ENCODE data around the gene MAPK14. TPM values are rescaled to one million over a fixed set of nuclear protein-coding genes. Genes with fewer than 3 reads are reported as not detected.
A peak's percentile ranks its signal among the peaks of the same experiment; 100 is the strongest.

MAPK14 gene
- total RNA-seq, 1 experiment from 2014 or later: 56.8 TPM

GRCh38 chr6:36150283-36150682 is 122.7 kb downstream of the MAPK14 start:
- BruUV-seq (replicated peaks): no TSS peak
- TF ChIP-seq CTCF (conservative IDR thresholded peaks at IDR 0.05; ENCODE audit: low read depth, low read length): no peak
- Histone ChIP-seq H3K36me3 (ENCODE audit: low read depth, low read length) (no peaks in the 10 kb centered on the region), H3K79me2 (ENCODE audit: low read length) (no peaks in the 10 kb centered on the region), H3K27ac (ENCODE audit: low read length) (no peak overlapping the region), H3K27me3 (ENCODE audit: low read length) (no peaks in the 10 kb centered on the region), H3K4me3 (ENCODE audit: low read length) (no peak overlapping the region), H3K9ac (ENCODE audit: low read length) (no peak overlapping the region), H3K4me1 (ENCODE audit: insufficient read depth, low read length) (peaks cover 17% of the 10 kb centered on the region), H3F3A (ENCODE audit: low read length, unreplicated experiment) (no peaks in the 10 kb centered on the region), H3K9me2 (replicated peaks; ENCODE audit: low read length) (no peaks in the 10 kb centered on the region), H3K4me2 (ENCODE audit: low read length) (no peak overlapping the region), H4K20me1 (ENCODE audit: low read length) (no peaks in the 10 kb centered on the region), H2AFZ (ENCODE audit: low read length) (no peak overlapping the region), H3K9me3 (ENCODE audit: low read length) (0 out of 2 replicates have a peak, but pooled peaks cover 1% of the 10 kb centered on the region)
- ATAC-seq (no peak), DNase-seq (no peak)
- CTCF ChIA-PET: no interaction called here
- intact Hi-C loops (cut with micrococcal nuclease): no loop called here
- POLR2A ChIA-PET (ENCODE audit: unreplicated experiment): no interaction called here

GRCh38 chr6:36154286-36154685 is 126.7 kb downstream of the MAPK14 start:
- DNase-seq (peak; percentile 93), ATAC-seq (peak; percentile 80)
- no TSS peak for BruUV-seq (replicated peaks)
- Histone ChIP-seq H3K4me3 (ENCODE audit: low read length) (no peak overlapping the region; the same call in 1 of the 2 replicates), H4K20me1 (ENCODE audit: low read length) (no peaks in the 10 kb centered on the region), H3K36me3 (ENCODE audit: low read depth, low read length) (no peaks in the 10 kb centered on the region), H3K9ac (ENCODE audit: low read length) (no peak overlapping the region), H3K27ac (ENCODE audit: low read length) (peak overlapping the region; percentile 12), H3F3A (ENCODE audit: low read length, unreplicated experiment) (no peaks in the 10 kb centered on the region), H3K4me2 (ENCODE audit: low read length) (peak overlapping the region; percentile 50), H3K9me2 (replicated peaks; ENCODE audit: low read length) (no peaks in the 10 kb centered on the region), H2AFZ (ENCODE audit: low read length) (peak overlapping the region; percentile 31; the same call in 1 of the 2 replicates), H3K27me3 (ENCODE audit: low read length) (no peaks in the 10 kb centered on the region), H3K4me1 (ENCODE audit: insufficient read depth, low read length) (peaks cover 17% of the 10 kb centered on the region), H3K79me2 (ENCODE audit: low read length) (no peaks in the 10 kb centered on the region), H3K9me3 (ENCODE audit: low read length) (0 out of 2 replicates have a peak, but pooled peaks cover 5% of the 10 kb centered on the region)
- intact Hi-C loops (cut with micrococcal nuclease): no loop called here
- TF ChIP-seq EZH2 (IDR thresholded peaks at IDR 0.05; ENCODE audit: low read length, unreplicated experiment) (no peak), CTCF (conservative IDR thresholded peaks at IDR 0.05; ENCODE audit: low read depth, low read length) (no peak), EZH2phosphoT487 (IDR thresholded peaks at IDR 0.05; ENCODE audit: borderline replicate concordance, low read length) (no peak)
- POLR2A ChIA-PET (ENCODE audit: unreplicated experiment): no interaction called here
- CTCF ChIA-PET: no interaction called here

GRCh38 chr6:36155662-36156061 is 128.1 kb downstream of the MAPK14 start:
- Histone ChIP-seq H3K4me2 (ENCODE audit: low read length) (no peak overlapping the region), H3F3A (ENCODE audit: low read length, unreplicated experiment) (no peaks in the 10 kb centered on the region), H3K9me2 (replicated peaks; ENCODE audit: low read length) (no peaks in the 10 kb centered on the region), H3K27ac (ENCODE audit: low read length) (no peak overlapping the region), H3K4me3 (ENCODE audit: low read length) (no peak overlapping the region), H2AFZ (ENCODE audit: low read length) (no peak overlapping the region), H3K79me2 (ENCODE audit: low read length) (no peaks in the 10 kb centered on the region), H3K9ac (ENCODE audit: low read length) (no peak overlapping the region), H3K4me1 (ENCODE audit: insufficient read depth, low read length) (peaks cover 17% of the 10 kb centered on the region), H3K27me3 (ENCODE audit: low read length) (no peaks in the 10 kb centered on the region), H3K9me3 (ENCODE audit: low read length) (0 out of 2 replicates have a peak, but pooled peaks cover 5% of the 10 kb centered on the region), H3K36me3 (ENCODE audit: low read depth, low read length) (no peaks in the 10 kb centered on the region), H4K20me1 (ENCODE audit: low read length) (no peaks in the 10 kb centered on the region)
- no TSS peak for BruUV-seq (replicated peaks)
- intact Hi-C loops (cut with micrococcal nuclease): no loop called here
- POLR2A ChIA-PET (ENCODE audit: unreplicated experiment): no interaction called here
- CTCF ChIA-PET: no interaction called here
- ATAC-seq (no peak), DNase-seq (no peak)
- no peak for TF ChIP-seq EZH2 (IDR thresholded peaks at IDR 0.05; ENCODE audit: low read length, unreplicated experiment)
- no peak for TF ChIP-seq CTCF (conservative IDR thresholded peaks at IDR 0.05; ENCODE audit: low read depth, low read length)
- no peak for TF ChIP-seq EZH2phosphoT487 (IDR thresholded peaks at IDR 0.05; ENCODE audit: borderline replicate concordance, low read length)

Measured in PC-3 (cell line).